ENCODE measurements around the gene DIAPH2. TPM values are rescaled to one million over a fixed set of nuclear protein-coding genes. Genes with fewer than 3 reads are reported as not detected.

The DIAPH2 gene
- total and polyA plus RNA-seq, 5 donors, result 3.6 to 12.3 (median 10.9) TPM

DNA sequence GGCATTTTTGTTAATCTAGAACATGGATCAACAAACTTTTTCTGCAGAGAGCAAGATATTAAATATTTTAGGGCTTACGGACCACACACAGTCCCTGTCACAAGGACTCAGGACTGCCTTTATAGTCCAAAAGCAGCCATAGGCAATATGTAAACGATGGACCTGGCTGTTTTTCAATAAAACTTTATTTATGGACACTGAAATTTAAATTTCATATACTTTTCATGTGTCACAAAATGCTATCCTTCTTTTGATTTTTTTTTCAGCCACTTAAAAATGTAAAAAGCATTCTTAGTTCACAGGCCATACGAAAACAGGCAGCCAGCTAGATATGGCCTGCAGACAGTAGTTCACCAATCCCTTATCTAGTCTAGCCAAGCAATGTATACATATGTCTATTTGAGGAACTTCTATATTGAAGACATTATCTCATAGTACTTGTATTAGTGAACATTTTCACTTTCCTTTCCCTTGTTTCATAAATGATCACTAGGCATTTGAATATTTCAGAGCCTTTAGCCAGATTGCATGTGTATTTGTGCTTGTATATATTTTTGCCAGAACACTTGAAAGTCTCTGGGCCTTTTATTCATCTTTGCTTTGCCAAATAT, 549.9 kb downstream of the DIAPH2 start:
- 96% methylated on average over 3 of the region's 3 CpGs for WGBS

DNA sequence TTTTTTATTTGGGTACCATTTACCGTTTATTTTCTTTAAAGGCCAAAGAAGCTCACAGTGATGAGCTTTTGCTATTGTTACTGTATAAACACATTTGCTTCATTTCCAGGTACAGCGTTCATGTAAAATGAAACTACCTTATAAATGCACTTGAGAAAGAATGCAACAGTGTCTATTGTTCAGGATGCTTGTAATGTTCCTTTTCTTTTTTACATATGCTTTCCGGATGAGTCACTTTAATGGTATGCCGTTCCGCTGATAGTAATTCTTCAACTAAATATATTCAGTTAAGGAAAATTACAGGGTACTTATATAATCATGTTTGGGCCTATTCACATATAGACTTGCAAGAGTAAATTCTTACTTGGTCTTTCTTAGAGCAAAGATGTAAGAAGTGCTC, 554.0 kb downstream of the DIAPH2 start:
- no peak overlapping the region for H3K27ac ChIP-seq (ENCODE audit: low read length)
- H3K4me1 ChIP-seq (ENCODE audit: control insufficient read depth, insufficient read depth, low read length), result no peaks in the 10 kb centered on the region
- WGBS, result 82% methylated on average over 5 of the region's 5 CpGs
- no peaks in the 10 kb centered on the region for H3K27me3 ChIP-seq (ENCODE audit: control insufficient read depth, insufficient read depth)
- H3K4me3 ChIP-seq (ENCODE audit: low read length), result no peak overlapping the region
- no peak for DNase-seq
- intact Hi-C loops (cut with DNase I), result no loop called here
- no peak for ATAC-seq
- H3K9me3 ChIP-seq (ENCODE audit: control insufficient read depth, low read length), result no peaks in the 10 kb centered on the region

More for the DNA sequence above, 549.9 kb downstream of the DIAPH2 start:
- DNase-seq (no peak), ATAC-seq (no peak)
- no peaks in the 10 kb centered on the region for H3K9me3 ChIP-seq (ENCODE audit: control insufficient read depth, low read length)
- H3K4me3 ChIP-seq (ENCODE audit: low read length), result no peak overlapping the region
- no peak overlapping the region for H3K27ac ChIP-seq (ENCODE audit: low read length)
- intact Hi-C loops (cut with DNase I), result no loop called here
- no peaks in the 10 kb centered on the region for H3K27me3 ChIP-seq (ENCODE audit: control insufficient read depth, insufficient read depth)
- no peaks in the 10 kb centered on the region for H3K4me1 ChIP-seq (ENCODE audit: control insufficient read depth, insufficient read depth, low read length)

DNA sequence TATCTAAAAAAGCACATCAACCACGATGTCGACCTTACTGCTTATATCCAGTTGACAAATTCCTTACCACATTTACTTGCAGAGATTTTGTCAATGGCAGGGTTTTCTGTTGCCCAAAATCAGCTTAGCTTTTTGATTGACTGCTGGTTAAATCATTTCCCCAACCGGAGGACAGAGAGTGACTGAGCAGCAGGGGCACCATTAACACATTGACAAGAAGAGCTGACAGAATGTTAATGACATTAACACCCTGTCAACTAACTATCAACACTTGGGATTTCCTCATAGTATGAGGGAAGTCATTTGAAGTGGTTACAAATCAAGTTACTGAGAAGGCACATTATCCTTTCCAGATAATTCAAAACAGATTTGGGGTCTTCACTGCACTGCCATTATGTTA, 567.5 kb downstream of the DIAPH2 start:
- Histone ChIP-seq H3K27me3 (ENCODE audit: control insufficient read depth, insufficient read depth) (no peaks in the 10 kb centered on the region), H3K4me3 (ENCODE audit: low read length) (no peak overlapping the region), H3K9me3 (ENCODE audit: control insufficient read depth, low read length) (no peaks in the 10 kb centered on the region), H3K27ac (ENCODE audit: low read length) (no peak overlapping the region), H3K4me1 (ENCODE audit: control insufficient read depth, insufficient read depth, low read length) (no peaks in the 10 kb centered on the region)
- 54% methylated on average over 3 of the region's 3 CpGs for WGBS
- ATAC-seq (no peak), DNase-seq (no peak)
- intact Hi-C loops (cut with DNase I), result no loop called here

GRCh38 chrX:97260679-97261078, 576.0 kb downstream of the DIAPH2 start:
- WGBS, result 80% methylated on average over 5 of the region's 5 CpGs
- Histone ChIP-seq H3K4me3 (ENCODE audit: low read length) (no peak overlapping the region), H3K9me3 (ENCODE audit: control insufficient read depth, low read length) (no peaks in the 10 kb centered on the region), H3K4me1 (ENCODE audit: control insufficient read depth, insufficient read depth, low read length) (no peaks in the 10 kb centered on the region), H3K27ac (ENCODE audit: low read length) (no peak overlapping the region), H3K27me3 (ENCODE audit: control insufficient read depth, insufficient read depth) (no peaks in the 10 kb centered on the region)
- DNase-seq, result no peak
- ATAC-seq, result no peak
- intact Hi-C loops (cut with DNase I), result no loop called here

DNA sequence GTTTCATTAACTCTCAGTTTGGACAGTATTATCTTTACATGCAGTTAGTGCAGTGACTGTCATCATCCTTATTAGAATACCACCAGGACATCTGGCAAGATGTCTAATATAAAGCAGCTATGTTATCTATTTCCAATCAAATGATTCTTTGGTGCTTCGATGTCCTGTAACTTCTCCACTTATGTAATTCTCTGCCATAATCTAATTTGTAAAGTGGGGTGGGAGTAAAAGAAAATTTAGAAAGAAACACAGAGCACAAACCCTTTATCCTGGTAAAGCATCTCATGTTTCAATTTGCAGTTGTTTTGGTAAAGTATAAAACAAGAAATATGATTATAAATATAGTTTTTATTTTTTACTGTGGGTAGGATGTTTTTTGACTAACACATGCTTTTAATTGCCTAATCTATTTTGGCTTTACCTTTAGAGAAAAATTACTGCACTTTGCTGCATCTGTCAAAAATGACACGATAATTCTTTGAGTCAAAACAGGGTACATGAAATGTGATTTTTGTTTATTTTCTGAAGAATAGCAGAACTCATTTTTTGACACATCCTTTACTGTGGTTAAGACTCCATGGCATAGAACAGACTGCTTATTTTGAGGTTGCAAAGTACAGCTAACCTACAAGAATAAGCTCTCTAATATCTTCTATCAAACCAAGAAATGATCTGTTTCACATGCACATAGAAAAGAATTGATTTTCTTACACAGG, 581.9 kb downstream of the DIAPH2 start:
- WGBS, result 62% methylated on average over 2 of the region's 2 CpGs
- intact Hi-C loops (cut with DNase I), result no loop called here
- Histone ChIP-seq H3K27ac (ENCODE audit: low read length) (no peak overlapping the region), H3K27me3 (ENCODE audit: control insufficient read depth, insufficient read depth) (no peaks in the 10 kb centered on the region), H3K9me3 (ENCODE audit: control insufficient read depth, low read length) (no peaks in the 10 kb centered on the region), H3K4me1 (ENCODE audit: control insufficient read depth, insufficient read depth, low read length) (peaks cover 1% of the 10 kb centered on the region), H3K4me3 (ENCODE audit: low read length) (no peak overlapping the region)
- no peak for ATAC-seq
- DNase-seq, result no peak

GRCh38 chrX:97267396-97268181, 582.9 kb downstream of the DIAPH2 start:
- Histone ChIP-seq H3K27me3 (ENCODE audit: control insufficient read depth, insufficient read depth) (no peaks in the 10 kb centered on the region), H3K9me3 (ENCODE audit: control insufficient read depth, low read length) (no peaks in the 10 kb centered on the region), H3K4me3 (ENCODE audit: low read length) (no peak overlapping the region), H3K27ac (ENCODE audit: low read length) (no peak overlapping the region), H3K4me1 (ENCODE audit: control insufficient read depth, insufficient read depth, low read length) (peaks cover 1% of the 10 kb centered on the region)
- intact Hi-C loops (cut with DNase I), result no loop called here
- ATAC-seq (no peak), DNase-seq (no peak)
- 62% methylated on average over 4 of the region's 4 CpGs for WGBS

GRCh38 chrX:97268182-97268680, 583.6 kb downstream of the DIAPH2 start:
- Histone ChIP-seq H3K27ac (ENCODE audit: low read length) (no peak overlapping the region), H3K9me3 (ENCODE audit: control insufficient read depth, low read length) (no peaks in the 10 kb centered on the region), H3K27me3 (ENCODE audit: control insufficient read depth, insufficient read depth) (no peaks in the 10 kb centered on the region), H3K4me3 (ENCODE audit: low read length) (no peak overlapping the region), H3K4me1 (ENCODE audit: control insufficient read depth, insufficient read depth, low read length) (peaks cover 1% of the 10 kb centered on the region)
- DNase-seq, result no peak
- ATAC-seq, result no peak
- WGBS, result 63% methylated on average over 2 of the region's 2 CpGs
- intact Hi-C loops (cut with DNase I), result no loop called here

DNA sequence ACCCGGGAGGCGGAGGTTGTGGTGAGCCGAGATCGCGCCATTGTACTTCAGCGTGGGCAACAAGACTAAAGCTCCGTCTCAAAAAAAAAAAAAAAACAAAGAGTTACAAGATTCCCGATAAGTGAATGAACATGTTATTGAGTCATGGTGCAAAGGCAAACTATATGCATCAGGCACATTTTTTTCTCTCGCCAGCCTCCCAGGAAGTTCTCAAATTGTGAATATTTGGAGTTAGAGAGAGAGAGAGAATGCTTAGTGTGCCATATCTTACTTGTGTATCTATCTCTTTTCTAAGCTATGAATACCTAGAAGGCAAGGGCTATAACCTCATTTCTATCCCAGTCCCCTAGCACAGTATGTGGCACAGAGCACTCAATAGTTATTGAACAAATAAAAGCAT, 599.9 kb downstream of the DIAPH2 start:
- DNase-seq, result no peak
- Histone ChIP-seq H3K27me3 (ENCODE audit: control insufficient read depth, insufficient read depth) (no peaks in the 10 kb centered on the region), H3K4me3 (ENCODE audit: low read length) (no peak overlapping the region)

DNA sequence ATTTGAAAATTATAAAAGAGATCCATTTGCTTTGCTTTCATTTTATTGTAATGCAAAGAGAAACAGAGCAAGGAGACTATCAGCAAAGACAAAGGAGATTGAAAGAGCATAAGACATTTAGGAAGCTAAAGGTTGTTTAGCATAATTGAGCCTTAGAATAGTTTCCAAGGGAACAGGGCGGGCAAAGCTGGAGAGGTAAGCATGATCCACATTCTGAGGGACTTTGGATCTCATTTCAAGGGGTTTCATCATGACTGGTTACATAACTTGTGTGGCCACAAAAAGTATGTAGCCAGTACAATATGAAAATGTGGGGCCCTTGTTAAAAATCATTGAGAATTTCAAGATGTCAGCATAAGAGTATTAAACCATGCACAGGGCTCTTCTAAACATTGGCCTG, 605.6 kb downstream of the DIAPH2 start:
- ATAC-seq, result no peak
- WGBS, result 98% methylated on average over 1 of the region's 1 CpG
- Histone ChIP-seq H3K4me1 (ENCODE audit: control insufficient read depth, insufficient read depth, low read length) (no peaks in the 10 kb centered on the region), H3K27me3 (ENCODE audit: control insufficient read depth, insufficient read depth) (no peaks in the 10 kb centered on the region), H3K9me3 (ENCODE audit: control insufficient read depth, low read length) (no peaks in the 10 kb centered on the region), H3K27ac (ENCODE audit: low read length) (no peak overlapping the region), H3K4me3 (ENCODE audit: low read length) (no peak overlapping the region)
- intact Hi-C loops (cut with DNase I), result no loop called here
- no peak for DNase-seq

More for the DNA sequence above, 599.9 kb downstream of the DIAPH2 start:
- no peaks in the 10 kb centered on the region for H3K9me3 ChIP-seq (ENCODE audit: control insufficient read depth, low read length)
- H3K4me1 ChIP-seq (ENCODE audit: control insufficient read depth, insufficient read depth, low read length), result no peaks in the 10 kb centered on the region
- H3K27ac ChIP-seq (ENCODE audit: low read length), result no peak overlapping the region
- ATAC-seq, result no peak
- WGBS, result 97% methylated on average over 9 of the region's 9 CpGs
- intact Hi-C loops (cut with DNase I), result no loop called here

- 76% methylated on average over 4 of the region's 4 CpGs for WGBS
- no peaks in the 10 kb centered on the region for H3K4me1 ChIP-seq (ENCODE audit: control insufficient read depth, insufficient read depth, low read length)
- ATAC-seq, result no peak
- no peaks in the 10 kb centered on the region for H3K9me3 ChIP-seq (ENCODE audit: control insufficient read depth, low read length)
- no peak for DNase-seq
- intact Hi-C loops (cut with DNase I), result no loop called here
- H3K27ac ChIP-seq (ENCODE audit: low read length), result no peak overlapping the region
- no peaks in the 10 kb centered on the region for H3K27me3 ChIP-seq (ENCODE audit: control insufficient read depth, insufficient read depth)
- H3K4me3 ChIP-seq (ENCODE audit: low read length), result no peak overlapping the region
Measured at GRCh38 chrX:97294041-97294440, 609.4 kb downstream of the DIAPH2 start.

- Histone ChIP-seq H3K4me3 (ENCODE audit: low read length) (no peak overlapping the region), H3K27ac (ENCODE audit: low read length) (no peak overlapping the region), H3K27me3 (ENCODE audit: control insufficient read depth, insufficient read depth) (no peaks in the 10 kb centered on the region), H3K9me3 (ENCODE audit: control insufficient read depth, low read length) (no peaks in the 10 kb centered on the region), H3K4me1 (ENCODE audit: control insufficient read depth, insufficient read depth, low read length) (no peaks in the 10 kb centered on the region)
- 86% methylated on average over 2 of the region's 2 CpGs for WGBS
- no peak for DNase-seq
- ATAC-seq, result no peak
- intact Hi-C loops (cut with DNase I), result no loop called here
Measured at GRCh38 chrX:97295954-97296353, 611.3 kb downstream of the DIAPH2 start.
